Epithelial cell of proximal tubule (primary cell): ENCODE results near the gene EPHB1. TPM values are rescaled to one million over a fixed set of nuclear protein-coding genes. Genes with fewer than 3 reads are reported as not detected.

Experiments
- DNase-seq: peaks from one replicate; pipeline ENCODE4 v3.0.0-alpha.2; 2011; ENCODE audit warnings: low read depth
- H3K4me3 ChIP-seq: 2 replicates; pipeline ENCODE4 v1.5.1; 2011; ENCODE audit warnings: low read depth, mild to moderate bottlenecking, low read length
- CTCF ChIP-seq: conservative IDR thresholded peaks from 2 replicates; pipeline ENCODE4 v1.5.1; 2012; ENCODE audit warnings: low read depth, mild to moderate bottlenecking, low read length
- total RNA-seq: library from RNA; depleted of rRNA; stranded (reverse); fragments of >200 nt; gene quantifications from 2 replicates; pipeline ENCODE4 v1.2.3, GENCODE V29; 2015

The EPHB1 gene
- total RNA-seq, 1 donor from 2014 or later = 1.6 TPM

DNA sequence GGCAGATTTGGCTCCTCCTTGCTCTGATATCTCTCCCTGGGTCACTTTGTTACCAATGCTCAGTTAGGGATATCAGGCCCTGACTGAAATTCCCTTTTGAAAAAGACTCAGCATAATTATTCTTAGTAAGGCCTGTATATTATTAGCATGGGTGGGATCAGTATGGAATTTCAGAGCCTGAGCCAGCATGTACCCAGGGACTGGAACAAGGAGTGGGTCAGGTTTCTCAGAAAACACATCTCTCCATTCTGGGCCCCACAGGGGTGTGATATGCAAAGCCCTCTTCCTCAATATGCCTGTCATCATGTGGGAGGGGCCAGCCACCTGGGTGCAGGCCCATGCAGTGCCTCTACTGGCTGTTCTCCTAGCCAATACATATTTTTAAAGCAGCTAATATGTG, 423.2 kb downstream of the EPHB1 start:
- no peak for TF ChIP-seq CTCF
- DNase-seq = no peak
- H3K4me3 ChIP-seq = no peak overlapping the region

DNA sequence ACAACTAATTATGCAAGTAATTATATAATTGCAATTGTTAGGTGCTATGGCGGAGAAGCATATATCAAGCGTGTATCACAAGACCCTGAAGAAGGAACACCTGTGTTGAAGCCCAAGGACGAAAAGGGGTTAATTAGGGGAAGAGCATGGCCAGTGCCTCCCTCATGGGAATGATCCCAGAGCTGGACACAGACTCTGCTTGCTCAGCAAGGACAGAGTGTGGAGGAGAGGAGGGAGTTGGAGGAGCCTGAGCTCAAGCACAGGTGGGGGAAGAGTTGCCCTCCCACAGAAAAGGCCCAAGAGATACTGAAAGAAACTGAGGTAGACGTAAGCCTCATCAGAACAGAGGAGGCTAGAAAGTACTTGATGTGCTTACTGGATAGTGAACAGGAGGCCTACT, 423.7 kb downstream of the EPHB1 start:
- no peak for DNase-seq
- no peak for TF ChIP-seq CTCF
- H3K4me3 ChIP-seq = no peak overlapping the region

- no peak for DNase-seq
- TF ChIP-seq CTCF = no peak
- H3K4me3 ChIP-seq = no peak overlapping the region
Observed at GRCh38 chr3:135224815-135225362, 429.8 kb downstream of the EPHB1 start.

DNA sequence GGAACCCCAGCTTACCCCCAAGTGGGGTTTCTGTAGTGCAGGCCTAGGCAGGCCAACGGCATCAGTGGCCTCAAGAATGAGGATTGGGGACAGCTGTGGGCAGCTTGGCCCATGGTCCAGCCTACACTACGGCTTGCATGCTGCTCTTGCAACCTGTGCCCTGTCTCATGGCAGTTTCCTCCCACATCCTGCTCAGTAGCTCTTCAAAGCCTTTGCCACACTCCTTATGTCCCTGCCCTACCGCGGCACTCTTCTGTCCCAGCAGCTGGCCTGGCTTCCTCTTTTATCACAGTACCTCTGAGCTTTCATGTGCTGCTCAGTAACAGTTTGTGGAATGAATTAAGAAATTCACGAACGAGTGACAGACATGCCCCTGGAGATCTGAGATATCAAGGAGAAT, 431.0 kb downstream of the EPHB1 start:
- no peak overlapping the region for H3K4me3 ChIP-seq
- TF ChIP-seq CTCF = no peak
- no peak for DNase-seq

GRCh38 chr3:135228201-135228600, 433.1 kb downstream of the EPHB1 start:
- no peak for TF ChIP-seq CTCF
- no peak for DNase-seq
- H3K4me3 ChIP-seq = no peak overlapping the region

- H3K4me3 ChIP-seq = no peak overlapping the region
- TF ChIP-seq CTCF = peak; percentile 43
- no peak for DNase-seq
Observed at GRCh38 chr3:135229018-135229495, 434.0 kb downstream of the EPHB1 start.

DNA sequence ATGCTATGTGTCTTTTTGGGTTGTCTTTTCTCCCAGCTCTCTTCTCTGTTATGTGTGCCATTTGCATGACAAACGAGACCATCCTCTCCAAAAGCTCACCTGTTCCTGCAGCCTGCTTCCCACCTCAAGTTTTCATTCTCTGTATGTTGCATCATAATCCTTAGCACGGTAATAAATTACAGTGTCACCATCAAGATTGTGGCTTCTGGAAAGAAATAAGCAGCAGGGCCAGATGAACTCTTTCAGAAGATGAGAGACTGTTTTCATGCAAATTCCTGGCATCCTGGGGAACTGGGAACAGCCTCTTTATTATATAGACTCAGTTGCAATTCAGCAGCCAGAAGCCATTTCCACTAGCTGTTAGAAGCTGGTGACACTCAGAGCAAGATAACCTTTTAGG, 436.7 kb downstream of the EPHB1 start:
- no peak for DNase-seq
- no peak overlapping the region for H3K4me3 ChIP-seq
- TF ChIP-seq CTCF = no peak
